ENCODE measurements around the gene ZNF367.
"Not testable (repeated sequence)": the region's sequence is repeated elsewhere in the genome, so short reads cannot be mapped to it uniquely, and the experiment has no call there.

The ZNF367 gene

DNA sequence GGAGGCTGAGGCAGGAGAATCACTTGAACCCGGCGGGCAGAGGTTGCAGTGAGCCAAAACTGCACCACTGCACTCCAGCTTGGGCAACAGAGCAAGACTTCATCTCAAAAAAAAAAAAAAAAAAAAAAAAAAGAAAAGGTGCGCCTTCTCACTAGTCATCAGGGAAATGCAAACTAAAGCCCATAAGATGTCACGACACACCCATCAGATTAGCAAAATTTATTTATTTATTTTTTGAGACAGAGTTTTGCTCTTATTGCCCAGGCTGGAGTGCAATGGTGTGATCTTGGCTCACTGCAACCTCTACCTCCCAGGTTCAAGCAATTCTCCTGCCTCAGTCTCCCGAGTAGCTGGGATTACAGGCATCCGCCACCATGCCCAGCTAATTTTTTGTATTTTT lies 57.6 kb downstream of the ZNF367 start:
- not testable (repeated sequence) for DNase-seq

DNA sequence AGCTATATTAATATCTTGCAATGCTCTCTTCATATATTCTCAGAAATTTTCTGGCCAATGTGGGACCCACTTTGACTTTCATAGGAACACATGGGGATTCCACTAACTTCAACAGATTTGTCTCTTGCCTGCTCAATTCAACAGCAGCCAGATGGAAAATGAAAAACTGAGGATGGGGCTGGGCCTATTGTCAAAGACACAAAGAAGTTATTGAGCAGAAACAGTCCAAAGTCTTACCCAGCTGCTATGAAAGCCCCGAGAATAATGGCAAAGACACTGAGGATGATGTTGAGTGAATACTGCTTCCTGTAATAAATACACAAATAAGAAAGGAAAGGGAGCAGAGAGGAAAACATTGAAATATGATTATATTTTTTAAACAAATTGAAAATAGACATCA lies 67.3 kb downstream of the ZNF367 start:
- DNase-seq: no peak

DNA sequence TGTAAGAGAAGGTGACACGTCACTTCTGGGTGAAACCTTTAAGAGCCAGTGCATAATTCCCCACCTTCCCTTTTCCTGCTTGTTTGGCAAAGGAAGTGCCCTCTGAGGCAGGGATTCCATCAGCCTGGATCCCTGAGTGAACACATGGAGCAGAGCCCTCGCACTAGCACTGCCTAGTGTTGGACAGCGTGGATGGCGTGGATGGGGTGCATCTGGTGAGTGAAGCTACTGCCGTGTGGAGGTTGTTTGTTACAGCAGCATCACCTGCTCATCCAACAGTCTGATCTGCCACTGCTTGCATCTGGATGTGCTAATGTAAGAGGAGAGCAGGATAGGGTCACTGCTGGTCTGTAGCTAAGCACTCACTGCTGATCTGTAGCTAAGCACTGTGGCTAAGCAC lies 69.9 kb downstream of the ZNF367 start:
- no peak for DNase-seq

DNA sequence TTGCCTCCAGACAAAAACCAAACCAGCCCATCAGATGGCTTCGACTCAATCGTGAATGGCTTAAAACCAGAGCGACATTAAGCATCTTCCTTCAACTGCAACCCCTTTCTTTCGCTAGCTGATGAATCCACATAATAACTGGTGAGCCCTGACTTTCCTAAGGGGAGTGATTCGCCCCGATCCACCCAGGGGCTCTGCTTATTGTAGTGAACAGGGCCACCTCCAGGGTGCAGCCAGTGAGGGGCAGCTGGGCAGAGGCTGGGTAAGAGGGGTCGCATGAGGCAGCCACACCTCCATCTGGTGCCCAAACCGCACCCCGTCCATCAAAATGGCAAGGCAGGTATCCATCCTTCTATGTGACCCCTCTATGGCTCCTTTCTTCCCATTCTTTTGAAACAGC lies 72.6 kb downstream of the ZNF367 start:
- no peak for DNase-seq

DNA sequence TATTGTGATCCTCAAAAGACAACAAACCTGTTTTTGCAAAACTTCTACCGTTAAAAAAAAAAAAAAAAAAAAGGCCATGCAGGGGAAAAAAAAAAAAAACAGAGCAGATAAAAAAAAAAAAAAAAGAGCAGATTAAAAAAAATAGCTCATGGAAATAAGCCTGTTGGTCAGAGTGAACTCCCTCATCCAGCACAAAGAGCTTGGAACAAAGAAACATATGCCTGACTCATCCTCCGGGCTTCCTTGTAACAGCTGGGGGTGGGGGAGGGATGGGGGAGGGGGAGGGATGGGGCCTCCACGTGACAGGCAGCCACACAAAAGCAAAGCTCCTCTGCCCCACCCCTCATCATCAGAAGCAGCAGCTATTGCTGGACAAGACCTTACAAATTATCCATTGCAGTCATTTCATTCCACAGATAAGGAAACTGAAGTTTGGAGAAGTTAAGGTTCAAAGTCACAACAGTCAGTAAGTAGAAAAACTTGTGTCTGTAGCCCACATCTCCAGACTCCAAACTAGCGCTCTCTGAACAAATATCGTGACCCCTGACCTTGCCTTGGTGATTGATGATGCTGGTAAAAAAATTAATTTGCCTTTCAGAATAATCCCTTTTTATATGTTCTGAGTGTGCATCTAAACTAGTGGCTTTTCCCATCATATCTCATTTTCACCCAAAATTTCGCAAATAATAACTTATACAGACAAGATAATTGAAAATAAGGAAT lies 73.6 kb downstream of the ZNF367 start:
- DNase-seq: no peak

DNA sequence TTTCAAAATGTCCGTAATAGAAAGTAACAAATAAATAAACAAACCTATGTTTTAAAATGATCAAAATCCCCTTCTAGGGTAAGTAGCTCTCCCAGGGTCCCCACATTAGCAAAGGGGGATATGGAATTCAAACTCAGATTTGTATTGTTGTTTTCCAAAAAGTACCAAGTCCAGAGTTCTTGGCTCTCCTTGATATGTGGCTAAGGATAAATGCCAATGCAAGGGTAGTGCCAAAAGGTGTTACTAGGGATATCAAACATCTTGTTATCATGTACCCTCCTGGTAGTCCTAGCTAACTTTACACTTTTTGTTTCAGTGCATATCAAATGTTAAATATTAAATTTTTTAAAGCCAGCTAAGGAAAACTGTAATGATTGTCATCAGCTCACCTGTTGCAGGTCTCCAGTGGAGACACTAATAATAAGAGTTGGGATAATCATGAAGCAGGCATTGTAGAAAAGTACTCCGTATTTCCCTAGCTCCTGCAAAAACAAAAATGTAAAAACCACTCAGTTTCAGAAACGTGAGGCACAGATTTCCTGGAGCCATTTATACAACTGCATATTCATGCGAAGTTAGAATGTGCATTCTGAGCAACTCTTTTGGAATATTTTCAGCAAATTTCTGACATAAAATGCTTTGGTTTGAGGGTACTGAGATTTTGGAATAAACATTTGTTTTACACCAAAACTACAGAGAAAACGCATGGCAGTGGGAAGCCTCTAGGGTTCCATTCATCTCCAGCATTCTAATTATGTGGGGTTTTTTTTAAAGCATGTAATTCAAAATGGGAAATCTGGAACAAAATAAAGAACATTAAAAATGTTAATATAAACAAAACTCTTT lies 74.4 kb downstream of the ZNF367 start:
- DNase-seq: no peak

DNA sequence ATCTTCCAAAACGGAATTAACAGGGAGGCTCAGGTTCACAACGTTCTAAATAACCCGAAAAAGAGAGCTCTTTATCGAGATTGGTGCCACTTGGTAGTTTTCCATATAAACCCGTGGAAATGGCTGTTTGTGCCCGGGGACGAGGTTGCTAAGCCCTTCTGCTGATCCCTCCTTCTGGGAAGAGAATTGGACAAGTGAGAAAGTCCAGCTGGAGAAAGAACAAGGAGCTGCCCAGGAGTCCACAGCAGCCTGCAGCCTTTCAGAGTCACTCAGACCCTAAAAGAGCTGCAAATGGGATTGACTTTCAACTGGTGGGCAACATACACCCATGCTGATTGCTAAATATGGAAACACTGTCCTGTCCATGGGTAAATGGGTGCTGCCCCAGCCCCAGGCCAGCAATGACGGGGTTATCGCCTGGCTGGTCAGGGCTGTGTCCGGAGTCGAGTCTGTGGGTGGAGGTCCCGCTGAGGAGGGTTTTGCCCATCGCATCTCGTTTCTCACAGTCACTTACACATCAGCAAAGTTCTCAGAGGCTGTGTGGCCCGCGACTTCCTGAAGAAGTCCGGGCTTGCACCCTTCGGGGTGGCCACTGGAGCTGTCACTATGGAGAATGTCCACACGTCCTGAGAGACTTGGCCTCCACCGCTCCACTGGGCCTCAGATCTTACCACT lies 75.5 kb downstream of the ZNF367 start:
- no peak for DNase-seq

DNA sequence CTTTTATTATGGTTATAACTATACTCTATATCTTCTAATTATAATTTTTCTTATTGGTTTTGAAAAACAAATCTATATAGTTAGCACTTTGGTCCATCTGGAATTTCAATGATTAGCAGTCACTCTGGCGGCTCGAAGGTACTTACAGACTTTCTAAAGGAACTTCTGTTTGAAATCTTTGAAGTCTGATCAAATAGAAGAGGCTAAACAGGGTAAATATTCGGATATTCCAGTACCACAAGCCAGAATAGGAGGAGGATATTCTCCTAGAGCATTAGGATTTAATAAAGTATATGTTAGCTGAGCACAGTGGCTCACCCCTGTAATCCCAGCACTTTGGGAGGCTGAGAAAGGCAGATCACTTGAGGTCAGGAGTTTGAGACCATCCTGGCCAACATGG lies 77.5 kb downstream of the ZNF367 start:
- DNase-seq: no peak

DNA sequence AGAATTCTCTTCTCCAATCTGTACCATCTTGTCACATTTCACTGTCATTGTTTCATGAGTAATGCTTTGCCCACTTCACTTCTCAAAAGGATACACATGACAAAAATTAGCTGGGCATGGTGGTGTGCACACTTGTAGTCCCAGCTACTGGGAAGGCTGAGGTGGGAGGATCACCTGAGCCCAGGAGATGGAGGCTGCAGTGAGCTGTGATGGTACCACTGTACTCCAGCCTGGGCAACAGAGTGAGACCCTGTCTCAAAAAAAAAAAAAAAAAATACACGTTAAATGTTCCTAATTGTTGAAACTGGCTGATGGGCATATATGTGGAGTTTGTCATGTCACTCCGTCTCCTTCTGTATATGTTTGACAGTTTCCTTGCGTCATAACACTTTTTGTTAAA lies 79.9 kb downstream of the ZNF367 start:
- no peak for DNase-seq

Measured in activated CD4-positive, alpha-beta T cell treated with anti-CD3 and anti-CD28 coated beads, Interleukin-2, amount 50 U/mL, for 4 hours (primary cell).